WTC11 (cell line): Measurements from ENCODE around the gene DNAH11. TPM values are rescaled to one million over a fixed set of nuclear protein-coding genes. Genes with fewer than 3 reads are reported as not detected.

Source experiments
- ATAC-seq: fragments of 200-7000 bp; cut with Tn5 transposase; 2 replicates; pipeline ENCODE4 v1.10.0; 2021; ENCODE audit warnings: mild to moderate bottlenecking, moderate library complexity
- CTCF ChIA-PET: fragments of 300-600 bp; sonication (Branson Sonifier 250); formaldehyde crosslinking; loops from one replicate; lab custom pipeline; 2021; ENCODE audit warnings: antibody characterized with exemption; lab: Charles Lee
- POLR2A ChIA-PET: fragments of 350-600 bp; sonication (Branson Sonifier 250); formaldehyde crosslinking; loops from one replicate; lab custom pipeline; 2021; ENCODE audit warnings: antibody characterized with exemption; lab: Charles Lee
- DNase-seq: peaks from one replicate; pipeline ENCODE4 v3.0.0; 2021; ENCODE audit warnings: low spot score
- H3K27ac Mint-ChIP-seq: 2 replicates; pipeline ENCODE4 v1.8.0; 2021; ENCODE audit warnings: mixed read lengths
- H3K27me3 Mint-ChIP-seq: 2 replicates; pipeline ENCODE4 v1.8.0; 2021; ENCODE audit warnings: low read depth, mild to moderate bottlenecking, moderate library complexity, mixed read lengths
- H3K36me3 Mint-ChIP-seq: 2 replicates; pipeline ENCODE4 v1.8.0; 2021; ENCODE audit warnings: mixed read lengths
- H3K4me1 Mint-ChIP-seq: 2 replicates; pipeline ENCODE4 v1.8.0; 2022; ENCODE audit warnings: mixed read lengths
- H3K4me3 Mint-ChIP-seq: 2 replicates; pipeline ENCODE4 v1.8.0; 2021; ENCODE audit warnings: mild to moderate bottlenecking, moderate library complexity, mixed read lengths
- H3K9me3 Mint-ChIP-seq: 2 replicates; pipeline ENCODE4 v1.8.0; 2021; ENCODE audit warnings: mixed read lengths
- SP1 ChIP-seq: sonication (generic); formaldehyde crosslinking; conservative IDR thresholded peaks from 2 replicates; pipeline ENCODE4 v1.8.1; 2022; ENCODE audit warnings: missing genetic modification reagents
- TEAD4 ChIP-seq: sonication (generic); formaldehyde crosslinking; IDR thresholded peaks from 2 replicates; pipeline ENCODE4 v1.8.0; 2022; ENCODE audit warnings: mild to moderate bottlenecking, missing genetic modification reagents
- TP53 ChIP-seq: sonication (generic); formaldehyde crosslinking; IDR thresholded peaks from 2 replicates; pipeline ENCODE4 v1.8.1; 2023; ENCODE audit warnings: mild to moderate bottlenecking, missing genetic modification reagents
- ZNF232 ChIP-seq: sonication (generic); formaldehyde crosslinking; IDR thresholded peaks from 2 replicates; pipeline ENCODE4 v1.8.0; 2022; ENCODE audit warnings: mild to moderate bottlenecking, missing genetic modification reagents
- ZNF396 ChIP-seq: fragments of 250-450 bp; sonication (Bioruptor Pico); IDR thresholded peaks from 2 replicates; pipeline ENCODE4 v1.8.0; 2021; ENCODE audit warnings: mild to moderate bottlenecking, moderate library complexity, borderline replicate concordance
- total RNA-seq: library from RNA; stranded (reverse); gene quantifications from 3 replicates; pipeline ENCODE4 v1.2.3, GENCODE V29; 2021
- TF ChIP-seq, protein P1 (sequence below): sonication (generic); formaldehyde crosslinking; IDR thresholded peaks from 2 replicates; pipeline ENCODE4 v1.8.1; 2023; ENCODE audit warnings: mild to moderate bottlenecking, missing genetic modification reagents, moderate library complexity
- TF ChIP-seq, protein P2 (sequence below): sonication (generic); formaldehyde crosslinking; IDR thresholded peaks from 2 replicates; pipeline ENCODE4 v1.8.0; 2023; ENCODE audit warnings: missing genetic modification reagents, mild to moderate bottlenecking, borderline replicate concordance
- TF ChIP-seq, protein P3 (sequence below): sonication (generic); formaldehyde crosslinking; IDR thresholded peaks from 2 replicates; pipeline ENCODE4 v1.8.0; 2022; ENCODE audit warnings: mild to moderate bottlenecking, missing genetic modification reagents
- TF ChIP-seq, protein P4 (sequence below): sonication (generic); formaldehyde crosslinking; IDR thresholded peaks from 2 replicates; pipeline ENCODE4 v1.8.0; 2022; ENCODE audit warnings: missing genetic modification reagents
- TF ChIP-seq, protein P5 (sequence below): fragments of 250-450 bp; sonication (Bioruptor Pico); IDR thresholded peaks from 2 replicates; pipeline ENCODE4 v1.9.0; 2021; ENCODE audit warnings: mild to moderate bottlenecking, borderline replicate concordance
- TF ChIP-seq, protein P6 (sequence below): fragments of 200-600 bp; IDR thresholded peaks from 2 replicates; pipeline ENCODE4 v1.8.0; 2022; ENCODE audit warnings: antibody characterized with exemption
- TF ChIP-seq, protein P7 (sequence below): sonication (generic); formaldehyde crosslinking; IDR thresholded peaks from 2 replicates; pipeline ENCODE4 v1.8.1; 2023; ENCODE audit warnings: mild to moderate bottlenecking, missing genetic modification reagents, borderline replicate concordance

The DNAH11 gene
- total RNA-seq, 1 experiment from 2014 or later = 6.4 TPM

DNA sequence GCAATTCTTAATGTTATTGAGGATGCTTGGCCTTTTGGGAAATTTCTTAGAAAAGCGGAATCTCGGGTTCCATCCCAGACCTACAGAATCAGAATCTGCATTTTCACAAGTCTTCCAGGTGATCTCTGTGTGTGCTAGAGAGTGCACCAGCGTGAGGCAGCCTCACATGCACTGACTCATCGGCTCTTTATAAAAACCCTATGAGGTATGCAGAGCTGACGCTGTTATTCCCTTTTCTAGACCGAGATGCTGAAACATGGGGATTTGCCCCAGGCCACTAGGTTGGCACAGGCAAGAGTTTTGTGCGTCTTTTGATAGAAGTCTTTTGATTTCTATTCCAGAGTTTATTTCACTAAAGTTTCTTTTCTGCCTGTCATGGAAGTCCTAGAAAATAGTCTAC is 341.7 kb downstream of the DNAH11 start:
- H3K4me3 Mint-ChIP-seq = no peak overlapping the region
- no peaks in the 10 kb centered on the region for H3K9me3 Mint-ChIP-seq
- POLR2A ChIA-PET = no interaction called here
- DNase-seq (no peak), ATAC-seq (no peak)
- no peak overlapping the region for H3K27ac Mint-ChIP-seq
- no peaks in the 10 kb centered on the region for H3K27me3 Mint-ChIP-seq
- H3K4me1 Mint-ChIP-seq = peaks cover 20% of the 10 kb centered on the region
- CTCF ChIA-PET = interaction anchor here (0.6 kb wide), 1 partner anchor 11 kb away, joined by 4 read pairs; no protein-coding TSS in a partner anchor
- TF ChIP-seq ZNF232 (CRISPR knock-in tag) (no peak), TP53 (CRISPR knock-in tag) (no peak), ZNF396 (CRISPR knock-in tag) (no peak), TEAD4 (CRISPR knock-in tag) (no peak), SP1 (CRISPR knock-in tag) (no peak)
- TF ChIP-seq, protein P1, sequence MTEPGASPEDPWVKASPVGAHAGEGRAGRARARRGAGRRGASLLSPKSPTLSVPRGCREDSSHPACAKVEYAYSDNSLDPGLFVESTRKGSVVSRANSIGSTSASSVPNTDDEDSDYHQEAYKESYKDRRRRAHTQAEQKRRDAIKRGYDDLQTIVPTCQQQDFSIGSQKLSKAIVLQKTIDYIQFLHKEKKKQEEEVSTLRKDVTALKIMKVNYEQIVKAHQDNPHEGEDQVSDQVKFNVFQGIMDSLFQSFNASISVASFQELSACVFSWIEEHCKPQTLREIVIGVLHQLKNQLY = no peak
- TF ChIP-seq, protein P2, sequence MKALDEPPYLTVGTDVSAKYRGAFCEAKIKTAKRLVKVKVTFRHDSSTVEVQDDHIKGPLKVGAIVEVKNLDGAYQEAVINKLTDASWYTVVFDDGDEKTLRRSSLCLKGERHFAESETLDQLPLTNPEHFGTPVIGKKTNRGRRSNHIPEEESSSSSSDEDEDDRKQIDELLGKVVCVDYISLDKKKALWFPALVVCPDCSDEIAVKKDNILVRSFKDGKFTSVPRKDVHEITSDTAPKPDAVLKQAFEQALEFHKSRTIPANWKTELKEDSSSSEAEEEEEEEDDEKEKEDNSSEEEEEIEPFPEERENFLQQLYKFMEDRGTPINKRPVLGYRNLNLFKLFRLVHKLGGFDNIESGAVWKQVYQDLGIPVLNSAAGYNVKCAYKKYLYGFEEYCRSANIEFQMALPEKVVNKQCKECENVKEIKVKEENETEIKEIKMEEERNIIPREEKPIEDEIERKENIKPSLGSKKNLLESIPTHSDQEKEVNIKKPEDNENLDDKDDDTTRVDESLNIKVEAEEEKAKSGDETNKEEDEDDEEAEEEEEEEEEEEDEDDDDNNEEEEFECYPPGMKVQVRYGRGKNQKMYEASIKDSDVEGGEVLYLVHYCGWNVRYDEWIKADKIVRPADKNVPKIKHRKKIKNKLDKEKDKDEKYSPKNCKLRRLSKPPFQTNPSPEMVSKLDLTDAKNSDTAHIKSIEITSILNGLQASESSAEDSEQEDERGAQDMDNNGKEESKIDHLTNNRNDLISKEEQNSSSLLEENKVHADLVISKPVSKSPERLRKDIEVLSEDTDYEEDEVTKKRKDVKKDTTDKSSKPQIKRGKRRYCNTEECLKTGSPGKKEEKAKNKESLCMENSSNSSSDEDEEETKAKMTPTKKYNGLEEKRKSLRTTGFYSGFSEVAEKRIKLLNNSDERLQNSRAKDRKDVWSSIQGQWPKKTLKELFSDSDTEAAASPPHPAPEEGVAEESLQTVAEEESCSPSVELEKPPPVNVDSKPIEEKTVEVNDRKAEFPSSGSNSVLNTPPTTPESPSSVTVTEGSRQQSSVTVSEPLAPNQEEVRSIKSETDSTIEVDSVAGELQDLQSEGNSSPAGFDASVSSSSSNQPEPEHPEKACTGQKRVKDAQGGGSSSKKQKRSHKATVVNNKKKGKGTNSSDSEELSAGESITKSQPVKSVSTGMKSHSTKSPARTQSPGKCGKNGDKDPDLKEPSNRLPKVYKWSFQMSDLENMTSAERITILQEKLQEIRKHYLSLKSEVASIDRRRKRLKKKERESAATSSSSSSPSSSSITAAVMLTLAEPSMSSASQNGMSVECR (CRISPR knock-in tag) = no peak
- TF ChIP-seq, protein P3, sequence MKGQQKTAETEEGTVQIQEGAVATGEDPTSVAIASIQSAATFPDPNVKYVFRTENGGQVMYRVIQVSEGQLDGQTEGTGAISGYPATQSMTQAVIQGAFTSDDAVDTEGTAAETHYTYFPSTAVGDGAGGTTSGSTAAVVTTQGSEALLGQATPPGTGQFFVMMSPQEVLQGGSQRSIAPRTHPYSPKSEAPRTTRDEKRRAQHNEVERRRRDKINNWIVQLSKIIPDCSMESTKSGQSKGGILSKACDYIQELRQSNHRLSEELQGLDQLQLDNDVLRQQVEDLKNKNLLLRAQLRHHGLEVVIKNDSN (CRISPR knock-in tag) = no peak
- TF ChIP-seq, protein P4, sequence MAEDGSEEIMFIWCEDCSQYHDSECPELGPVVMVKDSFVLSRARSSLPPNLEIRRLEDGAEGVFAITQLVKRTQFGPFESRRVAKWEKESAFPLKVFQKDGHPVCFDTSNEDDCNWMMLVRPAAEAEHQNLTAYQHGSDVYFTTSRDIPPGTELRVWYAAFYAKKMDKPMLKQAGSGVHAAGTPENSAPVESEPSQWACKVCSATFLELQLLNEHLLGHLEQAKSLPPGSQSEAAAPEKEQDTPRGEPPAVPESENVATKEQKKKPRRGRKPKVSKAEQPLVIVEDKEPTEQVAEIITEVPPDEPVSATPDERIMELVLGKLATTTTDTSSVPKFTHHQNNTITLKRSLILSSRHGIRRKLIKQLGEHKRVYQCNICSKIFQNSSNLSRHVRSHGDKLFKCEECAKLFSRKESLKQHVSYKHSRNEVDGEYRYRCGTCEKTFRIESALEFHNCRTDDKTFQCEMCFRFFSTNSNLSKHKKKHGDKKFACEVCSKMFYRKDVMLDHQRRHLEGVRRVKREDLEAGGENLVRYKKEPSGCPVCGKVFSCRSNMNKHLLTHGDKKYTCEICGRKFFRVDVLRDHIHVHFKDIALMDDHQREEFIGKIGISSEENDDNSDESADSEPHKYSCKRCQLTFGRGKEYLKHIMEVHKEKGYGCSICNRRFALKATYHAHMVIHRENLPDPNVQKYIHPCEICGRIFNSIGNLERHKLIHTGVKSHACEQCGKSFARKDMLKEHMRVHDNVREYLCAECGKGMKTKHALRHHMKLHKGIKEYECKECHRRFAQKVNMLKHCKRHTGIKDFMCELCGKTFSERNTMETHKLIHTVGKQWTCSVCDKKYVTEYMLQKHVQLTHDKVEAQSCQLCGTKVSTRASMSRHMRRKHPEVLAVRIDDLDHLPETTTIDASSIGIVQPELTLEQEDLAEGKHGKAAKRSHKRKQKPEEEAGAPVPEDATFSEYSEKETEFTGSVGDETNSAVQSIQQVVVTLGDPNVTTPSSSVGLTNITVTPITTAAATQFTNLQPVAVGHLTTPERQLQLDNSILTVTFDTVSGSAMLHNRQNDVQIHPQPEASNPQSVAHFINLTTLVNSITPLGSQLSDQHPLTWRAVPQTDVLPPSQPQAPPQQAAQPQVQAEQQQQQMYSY = no peak
- TF ChIP-seq, protein P5, sequence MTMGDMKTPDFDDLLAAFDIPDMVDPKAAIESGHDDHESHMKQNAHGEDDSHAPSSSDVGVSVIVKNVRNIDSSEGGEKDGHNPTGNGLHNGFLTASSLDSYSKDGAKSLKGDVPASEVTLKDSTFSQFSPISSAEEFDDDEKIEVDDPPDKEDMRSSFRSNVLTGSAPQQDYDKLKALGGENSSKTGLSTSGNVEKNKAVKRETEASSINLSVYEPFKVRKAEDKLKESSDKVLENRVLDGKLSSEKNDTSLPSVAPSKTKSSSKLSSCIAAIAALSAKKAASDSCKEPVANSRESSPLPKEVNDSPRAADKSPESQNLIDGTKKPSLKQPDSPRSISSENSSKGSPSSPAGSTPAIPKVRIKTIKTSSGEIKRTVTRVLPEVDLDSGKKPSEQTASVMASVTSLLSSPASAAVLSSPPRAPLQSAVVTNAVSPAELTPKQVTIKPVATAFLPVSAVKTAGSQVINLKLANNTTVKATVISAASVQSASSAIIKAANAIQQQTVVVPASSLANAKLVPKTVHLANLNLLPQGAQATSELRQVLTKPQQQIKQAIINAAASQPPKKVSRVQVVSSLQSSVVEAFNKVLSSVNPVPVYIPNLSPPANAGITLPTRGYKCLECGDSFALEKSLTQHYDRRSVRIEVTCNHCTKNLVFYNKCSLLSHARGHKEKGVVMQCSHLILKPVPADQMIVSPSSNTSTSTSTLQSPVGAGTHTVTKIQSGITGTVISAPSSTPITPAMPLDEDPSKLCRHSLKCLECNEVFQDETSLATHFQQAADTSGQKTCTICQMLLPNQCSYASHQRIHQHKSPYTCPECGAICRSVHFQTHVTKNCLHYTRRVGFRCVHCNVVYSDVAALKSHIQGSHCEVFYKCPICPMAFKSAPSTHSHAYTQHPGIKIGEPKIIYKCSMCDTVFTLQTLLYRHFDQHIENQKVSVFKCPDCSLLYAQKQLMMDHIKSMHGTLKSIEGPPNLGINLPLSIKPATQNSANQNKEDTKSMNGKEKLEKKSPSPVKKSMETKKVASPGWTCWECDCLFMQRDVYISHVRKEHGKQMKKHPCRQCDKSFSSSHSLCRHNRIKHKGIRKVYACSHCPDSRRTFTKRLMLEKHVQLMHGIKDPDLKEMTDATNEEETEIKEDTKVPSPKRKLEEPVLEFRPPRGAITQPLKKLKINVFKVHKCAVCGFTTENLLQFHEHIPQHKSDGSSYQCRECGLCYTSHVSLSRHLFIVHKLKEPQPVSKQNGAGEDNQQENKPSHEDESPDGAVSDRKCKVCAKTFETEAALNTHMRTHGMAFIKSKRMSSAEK (CRISPR knock-in tag) = no peak
- TF ChIP-seq, protein P6, sequence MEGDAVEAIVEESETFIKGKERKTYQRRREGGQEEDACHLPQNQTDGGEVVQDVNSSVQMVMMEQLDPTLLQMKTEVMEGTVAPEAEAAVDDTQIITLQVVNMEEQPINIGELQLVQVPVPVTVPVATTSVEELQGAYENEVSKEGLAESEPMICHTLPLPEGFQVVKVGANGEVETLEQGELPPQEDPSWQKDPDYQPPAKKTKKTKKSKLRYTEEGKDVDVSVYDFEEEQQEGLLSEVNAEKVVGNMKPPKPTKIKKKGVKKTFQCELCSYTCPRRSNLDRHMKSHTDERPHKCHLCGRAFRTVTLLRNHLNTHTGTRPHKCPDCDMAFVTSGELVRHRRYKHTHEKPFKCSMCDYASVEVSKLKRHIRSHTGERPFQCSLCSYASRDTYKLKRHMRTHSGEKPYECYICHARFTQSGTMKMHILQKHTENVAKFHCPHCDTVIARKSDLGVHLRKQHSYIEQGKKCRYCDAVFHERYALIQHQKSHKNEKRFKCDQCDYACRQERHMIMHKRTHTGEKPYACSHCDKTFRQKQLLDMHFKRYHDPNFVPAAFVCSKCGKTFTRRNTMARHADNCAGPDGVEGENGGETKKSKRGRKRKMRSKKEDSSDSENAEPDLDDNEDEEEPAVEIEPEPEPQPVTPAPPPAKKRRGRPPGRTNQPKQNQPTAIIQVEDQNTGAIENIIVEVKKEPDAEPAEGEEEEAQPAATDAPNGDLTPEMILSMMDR = no peak
- TF ChIP-seq, protein P7, sequence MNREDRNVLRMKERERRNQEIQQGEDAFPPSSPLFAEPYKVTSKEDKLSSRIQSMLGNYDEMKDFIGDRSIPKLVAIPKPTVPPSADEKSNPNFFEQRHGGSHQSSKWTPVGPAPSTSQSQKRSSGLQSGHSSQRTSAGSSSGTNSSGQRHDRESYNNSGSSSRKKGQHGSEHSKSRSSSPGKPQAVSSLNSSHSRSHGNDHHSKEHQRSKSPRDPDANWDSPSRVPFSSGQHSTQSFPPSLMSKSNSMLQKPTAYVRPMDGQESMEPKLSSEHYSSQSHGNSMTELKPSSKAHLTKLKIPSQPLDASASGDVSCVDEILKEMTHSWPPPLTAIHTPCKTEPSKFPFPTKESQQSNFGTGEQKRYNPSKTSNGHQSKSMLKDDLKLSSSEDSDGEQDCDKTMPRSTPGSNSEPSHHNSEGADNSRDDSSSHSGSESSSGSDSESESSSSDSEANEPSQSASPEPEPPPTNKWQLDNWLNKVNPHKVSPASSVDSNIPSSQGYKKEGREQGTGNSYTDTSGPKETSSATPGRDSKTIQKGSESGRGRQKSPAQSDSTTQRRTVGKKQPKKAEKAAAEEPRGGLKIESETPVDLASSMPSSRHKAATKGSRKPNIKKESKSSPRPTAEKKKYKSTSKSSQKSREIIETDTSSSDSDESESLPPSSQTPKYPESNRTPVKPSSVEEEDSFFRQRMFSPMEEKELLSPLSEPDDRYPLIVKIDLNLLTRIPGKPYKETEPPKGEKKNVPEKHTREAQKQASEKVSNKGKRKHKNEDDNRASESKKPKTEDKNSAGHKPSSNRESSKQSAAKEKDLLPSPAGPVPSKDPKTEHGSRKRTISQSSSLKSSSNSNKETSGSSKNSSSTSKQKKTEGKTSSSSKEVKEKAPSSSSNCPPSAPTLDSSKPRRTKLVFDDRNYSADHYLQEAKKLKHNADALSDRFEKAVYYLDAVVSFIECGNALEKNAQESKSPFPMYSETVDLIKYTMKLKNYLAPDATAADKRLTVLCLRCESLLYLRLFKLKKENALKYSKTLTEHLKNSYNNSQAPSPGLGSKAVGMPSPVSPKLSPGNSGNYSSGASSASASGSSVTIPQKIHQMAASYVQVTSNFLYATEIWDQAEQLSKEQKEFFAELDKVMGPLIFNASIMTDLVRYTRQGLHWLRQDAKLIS = no peak
- TF ChIP-seq, all 79 proteins: peak for 0
- no peaks in the 10 kb centered on the region; the same call in 1 of the 2 replicates for H3K36me3 Mint-ChIP-seq
